ENCODE results near the gene UTP14C.

DNA sequence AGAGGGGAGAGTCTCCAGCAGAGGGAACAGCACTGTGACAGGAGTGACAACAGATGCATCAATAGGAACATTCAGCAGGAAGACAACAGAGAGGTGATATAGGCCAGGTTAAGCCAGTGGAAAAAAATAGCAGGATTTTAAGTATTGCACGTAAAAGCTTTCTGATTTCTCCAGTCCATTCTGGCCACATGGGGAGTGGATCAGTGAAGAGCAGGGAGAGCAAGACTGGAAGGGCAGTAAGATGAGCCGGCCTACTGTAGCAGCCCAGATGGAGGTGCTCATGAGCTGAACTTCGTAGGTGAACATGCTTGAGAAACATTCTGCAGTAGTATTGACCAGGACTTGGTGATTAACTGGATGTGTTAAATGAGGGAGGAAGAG is 1.7 kb downstream of the UTP14C start:
- TF ChIP-seq, protein P1, sequence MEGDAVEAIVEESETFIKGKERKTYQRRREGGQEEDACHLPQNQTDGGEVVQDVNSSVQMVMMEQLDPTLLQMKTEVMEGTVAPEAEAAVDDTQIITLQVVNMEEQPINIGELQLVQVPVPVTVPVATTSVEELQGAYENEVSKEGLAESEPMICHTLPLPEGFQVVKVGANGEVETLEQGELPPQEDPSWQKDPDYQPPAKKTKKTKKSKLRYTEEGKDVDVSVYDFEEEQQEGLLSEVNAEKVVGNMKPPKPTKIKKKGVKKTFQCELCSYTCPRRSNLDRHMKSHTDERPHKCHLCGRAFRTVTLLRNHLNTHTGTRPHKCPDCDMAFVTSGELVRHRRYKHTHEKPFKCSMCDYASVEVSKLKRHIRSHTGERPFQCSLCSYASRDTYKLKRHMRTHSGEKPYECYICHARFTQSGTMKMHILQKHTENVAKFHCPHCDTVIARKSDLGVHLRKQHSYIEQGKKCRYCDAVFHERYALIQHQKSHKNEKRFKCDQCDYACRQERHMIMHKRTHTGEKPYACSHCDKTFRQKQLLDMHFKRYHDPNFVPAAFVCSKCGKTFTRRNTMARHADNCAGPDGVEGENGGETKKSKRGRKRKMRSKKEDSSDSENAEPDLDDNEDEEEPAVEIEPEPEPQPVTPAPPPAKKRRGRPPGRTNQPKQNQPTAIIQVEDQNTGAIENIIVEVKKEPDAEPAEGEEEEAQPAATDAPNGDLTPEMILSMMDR (IDR thresholded peaks at IDR 0.05; ENCODE audit: poor library complexity): no peak
- no peak for TF ChIP-seq EZH2 (IDR thresholded peaks at IDR 0.05; ENCODE audit: borderline replicate concordance)
- TF ChIP-seq EZH2phosphoT487 (IDR thresholded peaks at IDR 0.05; ENCODE audit: low read depth, severe bottlenecking, unreplicated experiment): no peak
